Activated gamma-delta T cell treated with Interleukin-2 at 50 U/mL for 16 hours (primary cell): Measurements from ENCODE around the gene COL9A1.
"Not testable (repeated sequence)": the region's sequence is repeated elsewhere in the genome, so short reads cannot be mapped to it uniquely, and the experiment has no call there.

Experiments used
- DNase-seq: peaks from one replicate; pipeline ENCODE4 v3.0.0-alpha.2; 2020

The COL9A1 gene

DNA sequence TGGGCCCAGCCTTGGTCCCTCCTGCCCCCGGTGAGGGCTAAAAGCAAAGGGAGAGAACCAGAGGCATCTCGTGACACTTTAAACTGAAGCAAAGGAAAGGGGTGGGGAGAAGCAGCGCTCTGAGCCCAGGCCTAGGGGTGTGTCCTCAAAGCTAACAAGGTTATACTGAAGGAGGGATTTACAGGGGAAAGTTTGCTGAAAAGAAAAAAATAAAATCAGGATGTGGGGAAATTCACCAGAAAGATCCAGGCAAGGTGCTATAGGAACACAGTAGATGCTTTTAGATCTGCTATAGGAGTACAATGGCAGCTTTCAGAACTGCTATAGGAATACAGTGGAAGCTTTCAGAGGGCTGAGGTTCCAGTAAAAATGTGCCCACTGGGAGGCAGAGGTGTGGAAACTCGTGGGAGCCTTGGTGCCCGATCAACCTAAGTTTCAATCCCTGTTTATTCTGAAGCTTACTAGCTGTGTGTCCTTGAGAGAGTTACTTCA, at the start of gene COL9A1:
Gene COL9A1 (minus strand): TSS at position 51 of the 492 bp plus-strand sequence. CDS start 160 bp downstream, outside the sequence.
- DNase-seq, result no peak

DNA sequence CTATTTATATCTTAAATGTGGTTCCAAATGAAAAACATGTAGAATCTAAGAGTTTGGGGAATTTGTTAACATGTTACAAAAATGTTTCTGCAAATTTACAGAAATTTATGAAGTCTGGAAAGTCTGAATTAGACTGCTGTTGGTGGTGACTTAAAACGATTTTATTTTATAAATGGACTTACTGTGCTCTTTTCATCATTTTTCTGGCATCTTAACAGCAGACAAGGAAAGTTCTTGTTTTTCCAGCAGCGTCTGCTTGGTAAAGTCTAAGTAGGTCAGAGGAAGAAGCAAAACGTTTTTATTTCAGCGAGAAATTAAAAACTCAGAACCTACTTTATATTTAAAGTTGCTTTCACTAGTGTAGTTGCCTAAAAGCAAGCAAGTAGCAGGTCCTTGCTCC, 48.6 kb upstream of the COL9A1 start:
- no peak for DNase-seq

DNA sequence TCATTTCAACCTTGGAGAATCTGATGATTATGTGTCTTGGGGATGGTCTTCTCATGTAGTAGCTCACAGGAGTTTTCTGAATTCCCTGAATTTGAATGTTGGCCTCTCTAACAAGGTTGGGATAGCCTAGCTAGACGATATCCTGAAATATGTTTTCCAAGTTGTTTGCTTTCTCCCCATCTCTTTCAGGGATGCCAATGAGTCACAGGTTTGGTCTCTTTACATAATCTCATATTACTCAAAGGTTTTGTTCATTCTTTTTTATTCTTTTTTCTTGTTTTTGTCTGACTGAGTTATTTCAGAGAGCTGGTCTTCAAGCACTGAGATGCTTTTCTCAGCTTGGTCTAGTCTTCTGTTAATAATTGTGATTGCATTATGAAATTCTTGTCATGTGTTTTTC, 42.7 kb upstream of the COL9A1 start:
- DNase-seq, result no peak

DNA sequence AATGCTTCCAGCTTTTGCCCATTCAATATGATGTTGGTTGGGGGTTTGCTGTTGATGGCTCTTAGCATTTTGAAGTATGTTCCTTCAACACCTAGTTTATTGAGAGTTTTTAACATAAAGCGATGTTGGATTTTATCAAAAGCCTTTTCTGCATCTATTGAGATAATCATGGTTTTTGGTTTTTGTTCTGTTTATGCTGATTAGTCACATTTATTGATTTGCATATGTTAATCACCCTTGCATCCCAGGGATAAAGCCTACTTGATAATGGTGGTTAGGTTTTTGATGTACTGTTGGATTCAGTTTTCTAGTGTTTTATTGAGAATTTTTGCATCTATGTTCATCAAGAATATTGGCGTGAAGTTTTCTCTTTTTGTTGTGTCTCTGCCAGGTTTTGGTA, 40.4 kb upstream of the COL9A1 start:
- no peak for DNase-seq

DNA sequence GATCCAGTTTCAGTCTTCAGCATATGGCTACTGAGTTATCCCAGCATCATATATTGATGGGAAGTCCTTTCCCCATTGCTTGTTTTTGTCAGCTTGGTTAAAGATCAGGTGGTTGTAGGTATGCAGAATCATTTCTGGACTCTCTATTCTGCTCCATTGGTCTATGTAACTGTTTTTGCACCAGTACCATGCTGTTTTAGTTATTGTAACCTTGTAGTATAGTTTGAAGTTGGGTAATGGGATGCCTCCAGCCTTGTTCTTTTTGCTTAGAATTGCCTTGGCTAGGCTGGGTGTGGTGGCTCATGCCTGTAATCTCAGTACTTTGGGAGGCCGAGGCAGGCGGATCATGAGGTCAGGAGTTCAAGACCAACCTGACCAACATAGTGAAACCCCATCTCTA, 36.9 kb upstream of the COL9A1 start:
- DNase-seq, result not testable (repeated sequence)

DNA sequence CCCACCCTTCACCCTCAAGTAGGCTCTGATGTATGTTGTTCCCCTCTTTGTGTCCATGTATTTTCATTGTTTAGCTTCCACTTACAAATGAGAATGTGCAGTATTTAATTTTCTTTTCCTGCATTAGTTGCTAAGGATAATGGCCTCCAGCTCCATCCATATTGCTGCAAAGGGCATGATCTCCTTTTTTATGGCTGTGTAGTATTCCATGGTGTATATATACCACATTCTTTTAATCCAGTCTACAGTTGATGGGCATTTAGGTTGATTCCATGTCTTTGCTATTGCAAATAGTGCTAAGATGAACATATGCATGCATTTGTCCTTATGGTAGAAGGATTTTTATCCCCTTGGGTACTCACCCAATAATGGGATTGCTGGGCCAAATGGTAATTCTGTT, 35.9 kb upstream of the COL9A1 start:
- no peak for DNase-seq

DNA sequence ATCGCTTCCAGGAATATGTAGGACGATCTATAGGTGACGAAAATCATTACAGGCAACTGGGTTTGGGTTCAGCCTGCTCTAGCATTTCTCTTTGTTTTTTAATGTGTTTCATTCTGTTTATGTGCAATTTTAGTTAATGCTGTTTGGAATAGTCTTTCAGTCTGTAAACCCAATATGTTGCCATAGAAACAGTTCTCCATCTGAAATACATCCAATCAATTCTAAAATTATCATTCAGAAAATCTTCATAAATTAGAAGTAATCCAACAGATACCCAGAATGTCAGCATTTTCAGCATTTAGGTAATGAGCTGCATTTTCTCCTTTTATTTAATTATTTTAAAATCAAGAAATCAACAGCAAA, 34.8 kb upstream of the COL9A1 start:
- DNase-seq, result no peak

DNA sequence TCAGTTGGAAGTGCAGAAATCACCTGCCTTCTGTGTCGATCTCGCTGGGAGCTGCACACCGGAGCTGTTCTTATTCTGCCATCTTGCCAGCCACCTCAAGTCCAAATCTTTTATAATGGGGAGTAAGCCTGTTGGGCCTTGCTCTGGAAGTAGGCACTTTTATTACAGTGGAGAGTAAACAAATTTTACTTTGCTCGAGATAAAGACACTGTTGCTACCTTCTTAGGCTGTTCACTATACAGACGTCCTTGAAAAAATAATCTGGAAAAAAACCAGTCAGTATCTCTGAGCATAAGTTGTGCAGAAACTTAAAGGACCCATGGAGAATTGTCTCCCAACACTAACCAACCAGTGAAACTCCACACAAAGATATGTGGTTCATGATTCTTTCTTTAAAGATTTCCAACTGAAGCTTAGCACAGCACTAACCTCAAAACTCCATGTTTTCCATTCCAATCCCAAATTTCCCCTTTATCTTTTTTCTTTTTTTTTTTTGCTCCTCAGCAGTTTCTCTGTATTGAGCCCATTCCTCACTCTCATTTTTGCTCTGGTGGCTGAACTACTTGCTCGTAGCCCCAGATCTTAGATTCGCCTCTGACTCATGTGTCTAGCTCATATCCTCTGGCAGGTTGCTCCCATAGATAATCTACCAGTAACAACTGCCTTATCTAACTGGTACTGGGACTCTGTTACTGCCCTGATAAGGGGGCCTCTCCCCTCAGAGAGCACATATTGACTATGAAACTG, 34.3 kb upstream of the COL9A1 start:
- DNase-seq, result no peak

DNA sequence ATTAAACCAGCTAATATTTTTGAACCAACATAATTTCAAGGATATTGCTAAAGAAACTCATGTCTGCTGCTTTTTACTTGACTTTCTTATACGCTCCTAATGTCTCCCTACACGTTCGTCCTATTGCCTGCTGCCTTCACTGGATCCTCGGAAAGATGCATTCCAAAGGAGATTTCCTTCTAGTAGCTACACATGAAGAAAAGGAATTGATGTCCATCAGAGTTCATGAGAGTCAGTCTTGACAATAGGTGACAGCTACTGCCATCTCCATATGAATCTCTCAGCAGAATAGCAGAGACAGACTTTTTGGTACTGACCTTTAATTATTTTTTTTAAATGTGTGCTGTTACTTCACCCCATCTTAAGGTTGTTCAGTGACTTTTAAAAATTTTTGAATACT, 24.2 kb upstream of the COL9A1 start:
- DNase-seq, result no peak

DNA sequence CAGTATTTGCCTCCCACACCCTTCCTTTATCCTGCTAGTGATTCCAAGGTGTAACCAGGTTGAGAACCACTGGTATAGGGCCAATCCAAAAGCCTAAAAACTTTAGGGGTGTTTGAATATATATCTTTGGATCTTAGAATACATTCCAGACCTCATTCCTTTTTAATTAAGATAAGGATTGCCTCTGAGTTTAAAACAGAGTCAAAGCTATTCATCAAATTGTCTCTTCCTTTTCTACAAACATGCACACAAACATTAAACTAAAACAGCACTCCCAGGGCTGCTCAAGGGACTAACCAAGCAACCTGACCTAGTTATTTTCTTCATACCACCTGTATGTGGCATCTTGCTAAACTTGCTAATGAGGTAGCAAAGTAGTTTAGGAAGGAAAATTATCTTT, 22.1 kb upstream of the COL9A1 start:
- DNase-seq, result no peak

DNA sequence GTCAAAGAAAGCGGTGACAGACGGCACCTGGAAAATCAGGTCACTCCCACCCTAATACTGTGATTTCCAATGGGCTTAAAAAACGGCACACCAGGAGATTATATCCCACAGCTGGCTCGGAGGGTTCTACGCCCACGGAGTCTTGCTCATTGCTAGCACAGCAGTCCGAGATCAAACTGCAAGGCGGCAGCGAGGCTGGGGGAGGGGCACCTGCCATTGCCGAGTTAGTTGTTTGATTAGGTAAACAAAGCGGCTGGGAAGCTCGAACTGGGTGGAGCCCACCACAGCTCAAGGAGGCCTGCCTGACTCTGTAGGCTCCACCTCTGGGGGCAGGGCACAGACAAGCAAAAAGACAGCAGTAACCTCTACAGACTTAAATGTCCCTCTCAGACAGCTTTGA, 14.9 kb upstream of the COL9A1 start:
- not testable (repeated sequence) for DNase-seq

DNA sequence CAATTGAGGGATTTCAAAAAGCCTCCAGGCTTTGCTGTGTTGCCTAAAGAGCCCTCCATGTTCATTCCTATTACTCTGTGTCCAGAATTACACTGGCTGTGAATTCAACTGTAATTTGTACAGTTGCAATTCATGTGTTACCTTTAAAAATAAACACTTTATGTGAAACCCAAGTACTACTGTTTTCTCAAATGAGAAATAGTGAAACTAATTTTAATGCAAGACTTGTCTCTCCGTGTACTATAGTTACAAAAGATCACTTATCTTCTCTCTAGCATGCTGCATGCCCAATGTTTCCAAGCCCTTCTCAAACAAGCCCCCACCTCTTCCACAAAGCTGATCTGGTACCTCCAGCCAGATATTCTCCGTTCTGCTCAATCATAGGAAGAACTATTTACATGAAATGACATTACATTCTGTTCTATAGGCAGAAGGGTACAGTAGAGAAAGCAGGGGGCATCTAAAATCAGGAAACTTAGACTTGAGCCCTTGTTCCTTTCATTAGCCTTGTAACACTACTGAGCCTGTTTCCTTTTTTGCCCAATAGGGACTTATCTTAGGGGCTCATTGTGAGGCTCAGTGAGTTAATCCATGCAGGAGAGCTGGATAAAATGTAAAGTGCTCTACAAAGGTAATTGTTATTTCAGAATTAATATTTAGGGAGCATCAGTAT, 12.3 kb upstream of the COL9A1 start:
- DNase-seq, result no peak

DNA sequence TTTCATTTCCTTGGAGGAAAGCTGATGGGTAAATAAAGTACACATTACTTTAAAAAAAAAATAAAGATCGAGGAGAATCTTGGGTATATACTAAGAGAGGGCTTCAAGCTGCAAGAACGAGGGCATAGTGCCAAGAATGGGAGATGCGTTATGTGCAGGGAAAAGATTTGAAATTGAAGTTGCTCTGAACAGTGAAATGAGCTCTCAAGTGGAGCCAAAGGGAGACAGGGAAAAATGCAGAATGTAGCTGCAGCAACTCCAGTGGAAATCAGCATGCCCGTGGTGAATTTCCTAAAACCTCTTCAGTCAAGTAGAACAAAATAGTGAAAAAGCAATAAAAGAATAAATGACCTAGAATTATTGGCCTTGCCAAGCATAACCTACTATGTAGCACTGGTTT, 11.4 kb upstream of the COL9A1 start:
- DNase-seq, result no peak

DNA sequence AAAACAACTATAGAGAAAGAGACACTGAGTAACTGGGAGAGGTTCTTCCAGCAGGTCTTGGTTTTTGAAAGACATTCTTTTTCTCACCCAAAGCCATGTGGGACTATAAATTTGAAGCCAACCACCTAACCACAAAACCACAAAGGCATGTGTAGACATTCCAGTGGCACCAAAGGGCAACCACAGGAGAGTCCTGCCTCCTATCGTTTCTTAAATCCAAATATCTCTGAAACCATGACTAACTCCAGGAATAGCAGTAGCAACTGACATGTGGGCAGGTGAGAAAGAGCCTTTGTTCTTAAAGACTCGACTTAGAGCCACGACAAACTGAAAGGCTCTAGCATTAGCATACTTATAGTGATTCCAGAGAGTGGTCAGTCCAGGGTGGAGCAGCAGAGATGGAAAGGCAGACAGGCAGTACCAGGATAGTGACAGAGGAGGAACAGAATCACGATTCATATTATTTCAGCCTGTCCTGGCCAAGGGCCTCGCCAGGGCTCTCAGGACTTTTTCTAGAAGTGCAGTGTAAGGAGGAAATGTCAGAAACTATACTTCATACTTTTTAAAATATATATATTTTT, 9.4 kb upstream of the COL9A1 start:
- DNase-seq, result no peak

DNA sequence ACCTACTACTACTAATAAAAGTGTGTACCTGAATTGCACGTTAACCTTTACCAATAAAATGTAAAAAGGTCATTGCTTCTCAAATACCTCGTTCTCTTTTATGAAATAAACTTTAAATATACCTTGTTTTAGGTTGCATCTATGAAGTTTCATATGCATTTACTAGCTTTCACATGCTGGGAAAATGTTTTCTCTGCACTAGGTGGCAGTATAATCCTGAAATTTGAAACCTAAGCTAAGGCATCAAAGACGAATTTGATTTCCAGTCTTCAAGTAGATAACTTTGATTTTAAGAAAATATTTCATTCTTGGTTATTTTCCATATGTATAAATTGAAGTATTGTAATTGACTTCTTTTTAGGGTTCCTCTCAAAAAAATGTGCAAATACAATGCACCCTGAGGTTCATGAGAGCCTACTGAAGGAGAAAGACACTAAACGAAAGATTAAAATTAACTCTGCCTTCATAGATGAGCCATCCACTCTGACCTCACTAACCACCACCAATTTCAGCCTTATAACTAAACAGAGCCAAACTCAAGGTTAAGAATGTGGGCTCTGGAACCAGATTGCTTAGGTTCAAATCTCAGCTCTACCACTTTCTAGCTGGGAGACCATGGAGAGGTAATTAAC, 7.3 kb upstream of the COL9A1 start:
- DNase-seq, result no peak

DNA sequence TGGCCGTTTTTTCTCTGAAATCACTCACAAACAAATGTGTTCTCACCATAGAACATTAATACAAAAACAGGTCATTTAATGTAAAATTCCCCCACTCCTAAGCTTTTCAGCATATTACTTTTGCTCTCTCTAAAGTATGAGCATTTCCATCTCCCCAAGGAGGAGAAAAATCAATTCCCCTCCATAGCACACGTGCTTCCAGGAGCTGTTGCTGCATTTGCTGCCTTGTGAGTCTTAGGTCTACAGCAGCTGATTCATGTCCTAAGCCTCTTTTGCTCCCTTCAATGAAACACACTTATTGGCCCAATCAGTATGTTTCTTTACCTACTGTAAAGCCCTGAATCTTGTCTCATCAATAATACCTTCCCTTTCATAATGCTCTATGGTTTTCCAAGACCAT, 6.4 kb upstream of the COL9A1 start:
- no peak for DNase-seq

DNA sequence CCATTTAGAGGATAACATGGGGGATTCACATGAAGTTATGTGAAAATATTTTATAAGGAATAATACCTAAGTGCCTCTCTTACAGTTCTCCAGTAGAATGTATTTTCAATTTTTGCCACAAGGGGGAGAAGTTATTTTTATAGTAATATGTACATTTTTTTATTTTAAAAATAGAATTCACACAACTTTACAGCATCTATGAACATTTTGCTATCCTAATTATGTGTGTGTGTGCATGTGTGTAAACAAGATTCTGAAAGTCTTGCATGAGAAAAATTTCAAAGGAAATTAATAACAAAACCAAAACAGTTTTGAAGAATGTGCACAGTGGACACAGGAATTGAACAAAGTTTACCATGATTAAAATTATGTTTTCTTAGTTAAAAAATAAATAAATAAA, 5.3 kb upstream of the COL9A1 start:
- not testable (repeated sequence) for DNase-seq

DNA sequence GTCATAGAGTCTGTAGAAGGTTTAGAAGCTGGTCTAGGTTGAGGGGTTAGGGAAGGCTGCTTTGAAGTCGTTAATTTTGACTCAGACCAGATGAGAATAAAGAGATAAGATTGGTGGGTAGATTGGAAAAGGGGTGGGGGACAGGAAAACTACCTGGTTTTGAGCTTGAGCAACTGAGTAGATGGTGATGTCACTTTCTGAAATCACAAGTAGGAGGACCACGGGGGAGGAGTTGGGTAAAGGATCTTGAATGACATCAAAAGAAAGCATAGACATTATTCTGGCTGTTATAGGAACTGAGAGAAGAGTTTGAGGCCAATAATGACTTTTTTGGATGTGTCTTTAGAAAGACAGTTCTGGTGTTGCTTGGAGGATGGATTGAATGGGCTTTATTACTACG, 4.1 kb upstream of the COL9A1 start:
- DNase-seq, result no peak

DNA sequence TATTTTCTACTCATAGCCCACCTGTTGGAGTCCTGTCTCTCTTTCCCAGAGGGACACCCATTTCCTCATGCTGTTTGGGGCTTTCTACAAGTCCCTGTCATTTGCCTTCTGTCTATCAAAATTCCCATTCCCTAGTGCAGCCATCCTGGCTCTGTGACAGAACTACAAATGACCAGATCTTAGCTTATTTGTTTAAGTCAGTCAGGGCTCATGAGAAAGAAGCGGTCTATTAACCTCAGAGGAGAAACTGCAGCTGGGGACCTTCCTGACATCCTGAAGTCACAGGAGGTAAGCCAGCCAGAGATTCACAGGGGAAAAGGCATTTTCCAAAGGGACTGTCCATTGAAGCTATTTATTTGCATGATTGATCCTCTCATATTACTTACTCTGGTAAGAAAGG, 1.7 kb upstream of the COL9A1 start:
- DNase-seq, result no peak

DNA sequence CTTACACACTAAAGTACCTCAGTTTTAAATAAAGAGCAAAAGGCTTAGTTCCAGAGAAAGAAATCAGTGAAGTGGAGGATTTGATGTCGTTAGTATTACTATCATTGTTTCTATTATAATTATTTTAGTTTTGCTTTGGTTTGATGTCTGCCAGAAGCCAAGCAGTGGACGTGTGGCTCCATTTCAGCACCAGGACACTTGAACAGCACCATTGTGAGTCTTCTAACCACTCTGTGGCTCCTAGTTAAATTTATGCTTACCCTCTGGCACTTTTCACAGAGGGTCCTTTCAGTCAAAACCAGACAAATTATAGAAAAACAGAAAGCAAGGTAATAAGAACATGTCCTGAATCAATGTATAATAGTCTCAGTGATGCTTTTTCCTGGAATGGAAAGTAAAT, 3.4 kb downstream of the COL9A1 start:
- no peak for DNase-seq

DNA sequence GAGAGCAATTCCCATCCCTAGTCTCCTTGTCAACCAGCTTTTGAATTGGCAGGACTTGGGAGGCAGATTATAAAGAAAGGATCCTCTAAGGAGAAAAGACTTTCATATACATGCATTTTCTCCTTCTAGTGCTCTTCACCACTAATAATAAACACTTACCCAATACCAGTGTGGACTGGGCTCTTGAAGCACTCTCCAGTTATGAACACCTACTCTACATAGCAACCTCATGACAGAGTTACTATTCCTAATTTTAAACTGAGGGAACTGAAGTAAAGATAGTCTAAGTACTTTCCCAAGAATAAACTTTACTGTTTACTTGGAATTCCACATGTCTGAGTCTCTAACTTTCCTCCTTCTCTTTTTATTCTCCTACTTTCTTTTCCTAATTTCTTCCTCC, 4.8 kb downstream of the COL9A1 start:
- DNase-seq, result no peak

DNA sequence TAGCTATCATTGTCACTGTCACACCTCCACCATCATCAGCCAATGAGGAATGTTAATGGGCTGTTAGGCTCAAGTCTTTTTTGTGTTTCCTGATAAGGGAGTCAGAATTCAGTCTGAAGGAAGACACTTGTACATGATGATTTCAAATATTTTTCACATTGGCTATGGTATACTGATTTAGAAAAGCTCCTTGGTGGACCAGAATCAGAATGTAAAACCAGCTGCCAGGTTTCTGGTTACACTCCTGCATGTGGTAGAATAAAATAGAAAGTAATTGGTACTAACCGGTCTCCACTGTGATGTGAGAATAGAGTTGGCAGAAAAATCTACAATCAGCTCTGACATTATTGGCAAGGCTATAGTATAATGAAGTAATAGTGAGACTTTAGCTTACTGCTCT, 10.7 kb downstream of the COL9A1 start:
- no peak for DNase-seq

DNA sequence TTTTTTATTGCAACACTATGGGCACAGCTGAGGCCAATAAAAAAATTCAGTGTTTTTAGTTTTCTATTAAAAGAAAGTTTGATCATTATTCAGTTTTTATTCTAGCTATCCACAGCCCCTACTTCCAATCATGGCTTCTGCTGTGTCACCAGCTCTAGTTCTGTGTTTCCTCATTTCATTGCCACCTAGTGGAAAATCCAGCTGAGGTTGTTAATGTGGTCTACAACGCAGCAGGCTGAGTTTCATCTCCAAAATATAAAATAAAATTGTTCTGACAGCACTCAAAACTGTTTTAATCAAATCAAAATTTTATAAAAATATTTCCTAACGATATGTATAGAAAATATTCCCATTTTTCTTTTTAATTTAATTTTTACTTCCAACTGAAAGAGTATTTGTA, 13.6 kb downstream of the COL9A1 start:
- no peak for DNase-seq

DNA sequence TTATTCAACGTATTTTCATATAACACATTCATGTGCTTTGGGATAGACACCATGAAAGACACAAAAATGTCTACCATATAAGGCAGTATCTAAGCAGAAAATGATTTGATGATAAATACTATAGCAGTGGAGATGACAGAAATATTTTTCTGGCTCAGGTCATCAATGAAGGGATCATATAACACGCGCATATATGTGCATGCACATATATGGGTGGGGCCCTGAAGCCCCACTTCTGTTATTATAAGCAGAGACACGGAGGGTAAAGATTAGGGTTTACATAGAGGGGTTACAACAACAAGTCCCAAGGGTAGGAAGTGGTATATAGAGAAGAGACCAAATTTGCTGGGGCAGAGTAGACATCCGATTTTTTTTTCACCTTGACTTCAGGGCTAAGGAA, 16.0 kb downstream of the COL9A1 start:
- no peak for DNase-seq
